Neural cell (in vitro differentiated cells): ENCODE results near the gene MAGEE2. TPM values are rescaled to one million over a fixed set of nuclear protein-coding genes. Genes with fewer than 3 reads are reported as not detected.

ENCODE experiments used
- H2AFZ ChIP-seq: fragments of 200-600, 300-800 bp; sonication (generic), shearing (Covaris generic); 2 replicates; pipeline ENCODE4 v1.6.0; 2014; ENCODE audit warnings: low read depth, mild to moderate bottlenecking, antibody characterized with exemption, low read length, moderate library complexity
- H3F3A ChIP-seq: fragments of 200-600 bp; shearing (Covaris generic); 2 replicates; pipeline ENCODE4 v1.6.1; 2016; ENCODE audit warnings: mild to moderate bottlenecking, moderate library complexity, mixed read lengths, antibody characterized with exemption, low read length; ENCODE audit not compliant: insufficient read depth, poor library complexity, severe bottlenecking
- H3K27ac ChIP-seq: fragments of 200-600, 300-800 bp; sonication (generic), shearing (Covaris generic); 2 replicates; pipeline ENCODE4 v1.5.1; 2014; ENCODE audit warnings: mild to moderate bottlenecking, low read length, moderate library complexity
- H3K27me3 ChIP-seq: fragments of 300-800, 200-600 bp; sonication (generic), shearing (Covaris generic); 2 replicates; pipeline ENCODE4 v1.6.0; 2014; ENCODE audit warnings: mild to moderate bottlenecking, low read depth, low read length, moderate library complexity; ENCODE audit not compliant: insufficient read depth
- H3K36me3 ChIP-seq: fragments of 300-800, 200-600 bp; sonication (generic), shearing (Covaris generic); 2 replicates; pipeline ENCODE4 v1.5.1; 2014; ENCODE audit warnings: mild to moderate bottlenecking, antibody characterized with exemption, low read length, moderate library complexity; ENCODE audit not compliant: insufficient read depth
- H3K4me2 ChIP-seq: fragments of 300-800, 200-600 bp; sonication (generic), shearing (Covaris generic); 2 replicates; pipeline ENCODE4 v1.6.0; 2014; ENCODE audit warnings: mild to moderate bottlenecking, low read length
- H3K4me3 ChIP-seq: fragments of 300-800, 200-600 bp; sonication (generic), shearing (Covaris generic); 2 replicates; pipeline ENCODE4 v1.5.1; 2014; ENCODE audit warnings: mild to moderate bottlenecking, low read length, moderate library complexity
- H3K79me2 ChIP-seq: fragments of 200-600 bp; shearing (Covaris generic); replicated peaks from 2 replicates; pipeline ENCODE4 v1.6.0; 2014; ENCODE audit warnings: mild to moderate bottlenecking, low read length, moderate library complexity; ENCODE audit not compliant: insufficient read depth
- H3K9ac ChIP-seq: fragments of 300-800, 200-600 bp; sonication (generic), shearing (Covaris generic); 2 replicates; pipeline ENCODE4 v1.6.1; 2016; ENCODE audit warnings: mild to moderate bottlenecking, low read length, mixed read lengths
- H3K9me2 ChIP-seq: fragments of 200-600 bp; shearing (Covaris generic); 2 replicates; pipeline ENCODE4 v1.6.1; 2016; ENCODE audit warnings: mild to moderate bottlenecking, low read length, mixed read lengths; ENCODE audit not compliant: insufficient read depth
- H3K9me3 ChIP-seq: fragments of 200-600, 300-800 bp; sonication (generic), shearing (Covaris generic); 2 replicates; pipeline ENCODE4 v1.6.1; 2016; ENCODE audit warnings: mild to moderate bottlenecking, mixed run types, low read length, moderate library complexity, mixed read lengths
- H4K20me1 ChIP-seq: fragments of 200-600 bp; shearing (Covaris generic); 2 replicates; pipeline ENCODE4 v1.6.1; 2016; ENCODE audit warnings: mild to moderate bottlenecking, mixed run types; ENCODE audit not compliant: insufficient read depth
- EP300 ChIP-seq: fragments of 450-650 bp; conservative IDR thresholded peaks from 2 replicates; pipeline ENCODE4 v1.6.1; 2014; ENCODE audit warnings: antibody characterized with exemption, mild to moderate bottlenecking, moderate library complexity; ENCODE audit not compliant: poor library complexity, severe bottlenecking
- EZH2 ChIP-seq: fragments of 200-600, 300-800 bp; shearing (Covaris generic), sonication (generic); IDR thresholded peaks from 2 replicates; pipeline ENCODE4 v1.6.1; 2014; ENCODE audit warnings: antibody characterized with exemption, low read length, borderline replicate concordance, mild to moderate bottlenecking; ENCODE audit not compliant: insufficient read depth, poor library complexity, severe bottlenecking
- MXI1 ChIP-seq: fragments of 450-650 bp; conservative IDR thresholded peaks from 2 replicates; pipeline ENCODE4 v1.6.1; 2014; ENCODE audit warnings: antibody characterized with exemption, mild to moderate bottlenecking; ENCODE audit not compliant: poor library complexity, severe bottlenecking
- POLR2AphosphoS5 ChIP-seq: IDR thresholded peaks from 2 replicates; pipeline ENCODE4 v1.6.1; 2012
- RAD21 ChIP-seq: fragments of 450-650 bp; conservative IDR thresholded peaks from 2 replicates; pipeline ENCODE4 v1.6.1; 2014; ENCODE audit warnings: antibody characterized with exemption, mild to moderate bottlenecking, moderate library complexity
- REST ChIP-seq: IDR thresholded peaks from 2 replicates; pipeline ENCODE4 v1.6.1; 2012; ENCODE audit warnings: borderline replicate concordance
- SMC3 ChIP-seq: fragments of 450-650 bp; conservative IDR thresholded peaks from 2 replicates; pipeline ENCODE4 v1.6.1; 2014; ENCODE audit warnings: antibody characterized with exemption, mild to moderate bottlenecking, moderate library complexity; ENCODE audit not compliant: poor library complexity
- TAF1 ChIP-seq: IDR thresholded peaks from 2 replicates; pipeline ENCODE4 v1.6.1; 2012; ENCODE audit warnings: low read depth
- polyA minus RNA-seq: library from RNA; depleted of rRNA, polyadenylated mRNA; stranded (reverse); fragments of >200 nt; gene quantifications from 2 replicates; pipeline ENCODE4 v1.2.3, GENCODE V29; 2014
- polyA plus RNA-seq: library from polyadenylated mRNA; depleted of rRNA; stranded (reverse); fragments of >200 nt; gene quantifications from 2 replicates; pipeline ENCODE4 v1.2.3, GENCODE V29; 2014
- TF ChIP-seq, protein P1 (sequence below): fragments of 450-650 bp; IDR thresholded peaks from 2 replicates; pipeline ENCODE4 v1.5.1; 2014; ENCODE audit warnings: antibody characterized with exemption, mild to moderate bottlenecking, moderate library complexity; ENCODE audit not compliant: poor library complexity, severe bottlenecking

Gene MAGEE2, protein sequence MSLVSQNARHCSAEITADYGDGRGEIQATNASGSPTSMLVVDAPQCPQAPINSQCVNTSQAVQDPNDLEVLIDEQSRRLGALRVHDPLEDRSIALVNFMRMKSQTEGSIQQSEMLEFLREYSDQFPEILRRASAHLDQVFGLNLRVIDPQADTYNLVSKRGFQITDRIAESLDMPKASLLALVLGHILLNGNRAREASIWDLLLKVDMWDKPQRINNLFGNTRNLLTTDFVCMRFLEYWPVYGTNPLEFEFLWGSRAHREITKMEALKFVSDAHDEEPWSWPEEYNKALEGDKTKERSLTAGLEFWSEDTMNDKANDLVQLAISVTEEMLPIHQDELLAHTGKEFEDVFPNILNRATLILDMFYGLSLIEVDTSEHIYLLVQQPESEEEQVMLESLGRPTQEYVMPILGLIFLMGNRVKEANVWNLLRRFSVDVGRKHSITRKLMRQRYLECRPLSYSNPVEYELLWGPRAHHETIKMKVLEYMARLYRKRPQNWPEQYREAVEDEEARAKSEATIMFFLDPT
- polyA plus RNA-seq, result 0.28 TPM in 1 of 2 replicates, not detected in the other
- polyA minus RNA-seq, result not detected in 2 replicates

GRCh38 chrX:75784680-75785491 is at the start of gene MAGEE2:
Gene MAGEE2, minus strand, starts transcription at chrX:75785254. Its CDS starts 203 bp downstream, at chrX:75785051.
- no peak within 1 kb of the TSS for H2AFZ ChIP-seq
- H3K36me3 ChIP-seq, result no peaks in the 10 kb centered on the region
- H3K9me3 ChIP-seq, result no peaks in the 10 kb centered on the region
- no peaks in the 10 kb centered on the region for H3K27me3 ChIP-seq
- H4K20me1 ChIP-seq, result no peaks in the 10 kb centered on the region
- TF ChIP-seq EP300 (no peak), SMC3 (no peak), MXI1 (no peak), TAF1 (no peak), RAD21 (no peak), POLR2AphosphoS5 (no peak), EZH2 (no peak), REST (no peak)
- TF ChIP-seq, protein P1, sequence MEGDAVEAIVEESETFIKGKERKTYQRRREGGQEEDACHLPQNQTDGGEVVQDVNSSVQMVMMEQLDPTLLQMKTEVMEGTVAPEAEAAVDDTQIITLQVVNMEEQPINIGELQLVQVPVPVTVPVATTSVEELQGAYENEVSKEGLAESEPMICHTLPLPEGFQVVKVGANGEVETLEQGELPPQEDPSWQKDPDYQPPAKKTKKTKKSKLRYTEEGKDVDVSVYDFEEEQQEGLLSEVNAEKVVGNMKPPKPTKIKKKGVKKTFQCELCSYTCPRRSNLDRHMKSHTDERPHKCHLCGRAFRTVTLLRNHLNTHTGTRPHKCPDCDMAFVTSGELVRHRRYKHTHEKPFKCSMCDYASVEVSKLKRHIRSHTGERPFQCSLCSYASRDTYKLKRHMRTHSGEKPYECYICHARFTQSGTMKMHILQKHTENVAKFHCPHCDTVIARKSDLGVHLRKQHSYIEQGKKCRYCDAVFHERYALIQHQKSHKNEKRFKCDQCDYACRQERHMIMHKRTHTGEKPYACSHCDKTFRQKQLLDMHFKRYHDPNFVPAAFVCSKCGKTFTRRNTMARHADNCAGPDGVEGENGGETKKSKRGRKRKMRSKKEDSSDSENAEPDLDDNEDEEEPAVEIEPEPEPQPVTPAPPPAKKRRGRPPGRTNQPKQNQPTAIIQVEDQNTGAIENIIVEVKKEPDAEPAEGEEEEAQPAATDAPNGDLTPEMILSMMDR, result no peak
- H3K27ac ChIP-seq, result no peak within 1 kb of the TSS
- H3K4me2 ChIP-seq, result no peak within 1 kb of the TSS
- H3K4me3 ChIP-seq, result no peak within 1 kb of the TSS
- no peaks in the 10 kb centered on the region for H3K79me2 ChIP-seq
- no peaks in the 10 kb centered on the region for H3K9me2 ChIP-seq
- H3F3A ChIP-seq, result no peaks in the 10 kb centered on the region
- H3K9ac ChIP-seq, result no peak within 1 kb of the TSS

DNA sequence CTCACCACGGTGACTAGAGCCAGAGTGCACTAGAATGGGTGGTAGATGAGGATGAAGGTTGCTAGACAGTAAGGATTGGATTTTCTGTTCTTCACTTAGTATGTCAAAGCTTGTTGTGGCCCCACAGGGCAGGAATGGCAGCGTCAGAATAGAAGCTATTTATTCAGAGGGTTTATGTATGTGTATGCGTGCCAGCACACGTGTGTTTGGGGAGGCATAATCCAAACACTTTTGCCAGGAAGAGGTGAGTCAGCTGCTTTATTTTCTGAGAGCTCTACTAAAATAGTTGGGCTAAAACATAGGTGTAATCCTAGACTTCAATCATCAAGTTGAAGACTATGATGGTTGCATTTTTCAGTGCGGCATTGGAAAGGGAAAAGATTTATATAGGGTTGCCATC is 1.2 kb upstream of the MAGEE2 start:
- no peak overlapping the region for H3K27ac ChIP-seq
- no peaks in the 10 kb centered on the region for H3K36me3 ChIP-seq
- H4K20me1 ChIP-seq, result no peaks in the 10 kb centered on the region
- no peaks in the 10 kb centered on the region for H3K9me3 ChIP-seq
- H3K4me2 ChIP-seq, result no peak overlapping the region
- no peak for TF ChIP-seq REST
- no peak for TF ChIP-seq RAD21
- no peak for TF ChIP-seq TAF1
- TF ChIP-seq POLR2AphosphoS5, result no peak
- TF ChIP-seq SMC3, result no peak
- TF ChIP-seq MXI1, result no peak
- TF ChIP-seq EP300, result no peak
- TF ChIP-seq EZH2, result no peak
- TF ChIP-seq, protein P1, result no peak
- H3F3A ChIP-seq, result no peaks in the 10 kb centered on the region
- no peaks in the 10 kb centered on the region for H3K79me2 ChIP-seq
- no peak overlapping the region for H3K9ac ChIP-seq
- H3K27me3 ChIP-seq, result no peaks in the 10 kb centered on the region
- no peaks in the 10 kb centered on the region for H3K9me2 ChIP-seq
- H2AFZ ChIP-seq, result no peak overlapping the region
- H3K4me3 ChIP-seq, result no peak overlapping the region
